PC-9 (cell line): ENCODE results near the gene IGFBP2.

Experiments
- CTCF ChIP-seq: fragments of 200-600 bp; sonication (generic); conservative IDR thresholded peaks from 2 replicates; pipeline ENCODE4 v1.6.1; 2017; ENCODE audit warnings: mixed run types, antibody characterized with exemption, mild to moderate bottlenecking, moderate library complexity
- EZH2 ChIP-seq: fragments of 200-600 bp; sonication (generic); IDR thresholded peaks from 2 replicates; pipeline ENCODE4 v1.8.0; 2017; ENCODE audit warnings: antibody characterized with exemption, low read depth

GRCh38 chr2:216626875-216627245, 6.4 kb upstream of the IGFBP2 start:
- no peak for TF ChIP-seq CTCF
- TF ChIP-seq EZH2: no peak
